ENCODE measurements around the gene TNNC2.

GRCh38 chr20:45874576-45874975 lies 47.5 kb upstream of the TNNC2 start:
- TF ChIP-seq CTCF (conservative IDR thresholded peaks at IDR 0.05; ENCODE audit: low read length), result no peak
- TF ChIP-seq EZH2phosphoT487 (IDR thresholded peaks at IDR 0.05; ENCODE audit: borderline replicate concordance, low read depth, low read length), result no peak

All from OCI-LY7 (cell line).